GM12801 (cell line): ENCODE results near the gene PBX1.

Experiments used
- TF ChIP-seq, protein P1 (sequence below): IDR thresholded peaks from one replicate; pipeline ENCODE4 v1.5.1; 2011; ENCODE audit warnings: control low read depth; ENCODE audit not compliant: insufficient read length; ENCODE audit errors: extremely low read depth

The PBX1 gene

DNA sequence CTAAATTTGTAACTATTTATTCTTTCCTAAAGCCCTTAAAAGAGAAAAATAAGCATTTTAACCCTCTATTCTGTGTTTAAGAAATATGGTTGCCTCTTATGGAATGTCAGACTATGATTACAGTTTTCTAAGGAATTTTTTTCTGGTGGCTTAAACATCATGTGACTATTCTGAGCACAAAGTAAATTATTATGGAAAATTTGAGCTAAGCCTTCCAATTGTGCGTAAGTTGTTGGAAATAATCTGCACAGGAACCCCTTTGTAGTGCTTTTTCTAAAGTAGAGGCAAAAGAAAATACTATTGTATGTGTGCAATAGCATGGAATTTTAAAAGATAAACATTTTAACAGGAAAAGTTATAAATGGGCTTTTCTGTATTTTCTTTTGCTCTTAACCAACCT lies 254.8 kb downstream of the PBX1 start:
- TF ChIP-seq, protein P1, sequence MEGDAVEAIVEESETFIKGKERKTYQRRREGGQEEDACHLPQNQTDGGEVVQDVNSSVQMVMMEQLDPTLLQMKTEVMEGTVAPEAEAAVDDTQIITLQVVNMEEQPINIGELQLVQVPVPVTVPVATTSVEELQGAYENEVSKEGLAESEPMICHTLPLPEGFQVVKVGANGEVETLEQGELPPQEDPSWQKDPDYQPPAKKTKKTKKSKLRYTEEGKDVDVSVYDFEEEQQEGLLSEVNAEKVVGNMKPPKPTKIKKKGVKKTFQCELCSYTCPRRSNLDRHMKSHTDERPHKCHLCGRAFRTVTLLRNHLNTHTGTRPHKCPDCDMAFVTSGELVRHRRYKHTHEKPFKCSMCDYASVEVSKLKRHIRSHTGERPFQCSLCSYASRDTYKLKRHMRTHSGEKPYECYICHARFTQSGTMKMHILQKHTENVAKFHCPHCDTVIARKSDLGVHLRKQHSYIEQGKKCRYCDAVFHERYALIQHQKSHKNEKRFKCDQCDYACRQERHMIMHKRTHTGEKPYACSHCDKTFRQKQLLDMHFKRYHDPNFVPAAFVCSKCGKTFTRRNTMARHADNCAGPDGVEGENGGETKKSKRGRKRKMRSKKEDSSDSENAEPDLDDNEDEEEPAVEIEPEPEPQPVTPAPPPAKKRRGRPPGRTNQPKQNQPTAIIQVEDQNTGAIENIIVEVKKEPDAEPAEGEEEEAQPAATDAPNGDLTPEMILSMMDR = no peak

- TF ChIP-seq, protein P1 = no peak
Measured at GRCh38 chr1:164821648-164822047, 262.7 kb downstream of the PBX1 start.

- TF ChIP-seq, protein P1 = no peak
Measured at GRCh38 chr1:164823486-164824279, 264.7 kb downstream of the PBX1 start.

- TF ChIP-seq, protein P1 = no peak
Measured at GRCh38 chr1:164824542-164824941, 265.6 kb downstream of the PBX1 start.

DNA sequence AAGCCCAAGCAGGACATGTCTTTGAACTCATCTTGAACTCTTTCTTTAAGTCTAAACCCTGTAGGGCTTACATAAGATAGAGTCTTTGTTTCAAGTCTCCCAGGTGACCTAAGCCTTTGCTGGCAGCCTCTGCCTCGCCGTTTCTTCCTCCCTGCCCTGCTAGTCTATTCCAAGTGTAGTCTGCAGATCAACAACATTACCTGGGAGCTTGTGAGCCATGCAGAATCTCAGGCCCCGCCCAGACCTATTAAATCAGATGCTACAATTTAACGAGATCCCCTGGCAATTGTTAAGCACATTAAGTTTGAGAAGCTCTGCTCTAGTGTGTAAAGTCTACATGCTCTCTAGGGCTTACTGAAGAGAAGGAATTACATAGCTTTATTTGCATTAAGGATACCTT lies 271.6 kb downstream of the PBX1 start:
- TF ChIP-seq, protein P1 = no peak

- TF ChIP-seq, protein P1 = no peak
Measured at GRCh38 chr1:164834641-164835040, 275.7 kb downstream of the PBX1 start.

GRCh38 chr1:164836614-164837018 lies 277.6 kb downstream of the PBX1 start:
- TF ChIP-seq, protein P1 = no peak
